PC-9 (cell line): Measurements from ENCODE around the gene FNDC3B.

Experiments
- EZH2 ChIP-seq: fragments of 200-600 bp; sonication (generic); IDR thresholded peaks from 2 replicates; pipeline ENCODE4 v1.8.0; 2017; ENCODE audit warnings: antibody characterized with exemption, low read depth
- TF ChIP-seq, protein P1 (sequence below): fragments of 200-600 bp; sonication (generic); conservative IDR thresholded peaks from 2 replicates; pipeline ENCODE4 v1.6.1; 2017; ENCODE audit warnings: mixed run types, antibody characterized with exemption, mild to moderate bottlenecking, moderate library complexity

DNA sequence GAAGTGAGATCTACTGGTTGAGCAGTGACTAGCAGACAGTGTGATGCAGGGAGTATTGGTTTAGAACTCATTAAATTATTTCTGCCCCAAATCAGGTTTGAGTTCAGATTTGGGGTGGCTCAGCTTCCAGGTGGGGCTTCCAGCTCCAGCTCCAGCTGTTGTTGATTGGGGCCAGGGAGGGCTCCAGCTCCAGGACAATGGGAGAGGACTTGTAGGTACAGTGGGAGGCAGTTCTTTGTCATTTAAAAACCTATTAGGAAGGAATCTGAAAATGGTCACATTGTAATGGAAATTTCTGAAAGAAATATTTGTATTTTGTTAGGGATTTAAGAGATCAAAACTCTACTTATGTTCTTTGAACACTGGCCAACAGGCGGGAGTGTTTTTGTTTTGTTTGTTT lies 97.0 kb downstream of the FNDC3B start:
- TF ChIP-seq, protein P1, sequence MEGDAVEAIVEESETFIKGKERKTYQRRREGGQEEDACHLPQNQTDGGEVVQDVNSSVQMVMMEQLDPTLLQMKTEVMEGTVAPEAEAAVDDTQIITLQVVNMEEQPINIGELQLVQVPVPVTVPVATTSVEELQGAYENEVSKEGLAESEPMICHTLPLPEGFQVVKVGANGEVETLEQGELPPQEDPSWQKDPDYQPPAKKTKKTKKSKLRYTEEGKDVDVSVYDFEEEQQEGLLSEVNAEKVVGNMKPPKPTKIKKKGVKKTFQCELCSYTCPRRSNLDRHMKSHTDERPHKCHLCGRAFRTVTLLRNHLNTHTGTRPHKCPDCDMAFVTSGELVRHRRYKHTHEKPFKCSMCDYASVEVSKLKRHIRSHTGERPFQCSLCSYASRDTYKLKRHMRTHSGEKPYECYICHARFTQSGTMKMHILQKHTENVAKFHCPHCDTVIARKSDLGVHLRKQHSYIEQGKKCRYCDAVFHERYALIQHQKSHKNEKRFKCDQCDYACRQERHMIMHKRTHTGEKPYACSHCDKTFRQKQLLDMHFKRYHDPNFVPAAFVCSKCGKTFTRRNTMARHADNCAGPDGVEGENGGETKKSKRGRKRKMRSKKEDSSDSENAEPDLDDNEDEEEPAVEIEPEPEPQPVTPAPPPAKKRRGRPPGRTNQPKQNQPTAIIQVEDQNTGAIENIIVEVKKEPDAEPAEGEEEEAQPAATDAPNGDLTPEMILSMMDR, result no peak
- TF ChIP-seq EZH2, result no peak
